ENCODE measurements around the gene TRAF1.

Gene TRAF1

GRCh38 chr9:120941046-120941770 is 14.6 kb upstream of the TRAF1 start:
- no peak for DNase-seq (ENCODE audit: low read depth in 2 of 2, low spot score in 1 of 2)

- no peak for DNase-seq (ENCODE audit: low read depth in 2 of 2, low spot score in 1 of 2)
Observed at GRCh38 chr9:120940573-120940972, 14.0 kb upstream of the TRAF1 start.

- DNase-seq (ENCODE audit: low read depth in 2 of 2, low spot score in 1 of 2) = no peak
Observed at GRCh38 chr9:120938851-120939250, 12.3 kb upstream of the TRAF1 start.

GRCh38 chr9:120937596-120937995 is 11.0 kb upstream of the TRAF1 start:
- DNase-seq (ENCODE audit: low read depth in 2 of 2, low spot score in 1 of 2) = no peak

GRCh38 chr9:120937127-120937526 is 10.5 kb upstream of the TRAF1 start:
- no peak for DNase-seq (ENCODE audit: low read depth in 2 of 2, low spot score in 1 of 2)

- no peak for DNase-seq (ENCODE audit: low read depth in 2 of 2, low spot score in 1 of 2)
Observed at GRCh38 chr9:120936764-120937122, 10.1 kb upstream of the TRAF1 start.

- DNase-seq (ENCODE audit: low read depth in 2 of 2, low spot score in 1 of 2) = peak; percentile 71 to 87
Observed at GRCh38 chr9:120936011-120936763, 9.6 kb upstream of the TRAF1 start.

GRCh38 chr9:120935383-120935857 is 8.8 kb upstream of the TRAF1 start:
- no peak for DNase-seq (ENCODE audit: low read depth in 2 of 2, low spot score in 1 of 2)

- DNase-seq (ENCODE audit: low read depth in 2 of 2, low spot score in 1 of 2) = no peak
Observed at GRCh38 chr9:120934281-120934680, 7.7 kb upstream of the TRAF1 start.

- DNase-seq (ENCODE audit: low read depth in 2 of 2, low spot score in 1 of 2) = no peak
Observed at GRCh38 chr9:120933310-120934055, 6.9 kb upstream of the TRAF1 start.

- DNase-seq (ENCODE audit: low read depth in 2 of 2, low spot score in 1 of 2) = no peak
Observed at GRCh38 chr9:120932086-120932823, 5.7 kb upstream of the TRAF1 start.

GRCh38 chr9:120931231-120932085 is 4.9 kb upstream of the TRAF1 start:
- peak in 1 of 2 donors; percentile 65 for DNase-seq (ENCODE audit: low read depth in 2 of 2, low spot score in 1 of 2)

GRCh38 chr9:120929229-120929791 is 2.7 kb upstream of the TRAF1 start:
- no peak for DNase-seq (ENCODE audit: low read depth in 2 of 2, low spot score in 1 of 2)

- peak in 1 of 2 donors; percentile 72 for DNase-seq (ENCODE audit: low read depth in 2 of 2, low spot score in 1 of 2)
Observed at GRCh38 chr9:120928483-120929228, 2.1 kb upstream of the TRAF1 start.

GRCh38 chr9:120928015-120928482 is 1.5 kb upstream of the TRAF1 start:
- DNase-seq (ENCODE audit: low read depth in 2 of 2, low spot score in 1 of 2) = no peak

GRCh38 chr9:120927269-120928014 is 846 bp upstream of the TRAF1 start:
- DNase-seq (ENCODE audit: low read depth in 2 of 2, low spot score in 1 of 2) = no peak

- DNase-seq (ENCODE audit: low read depth in 2 of 2, low spot score in 1 of 2) = peak; percentile 66 to 78
Observed at GRCh38 chr9:120925535-120926396, 830 bp downstream of the TRAF1 start.
